ENCODE data around the gene FGF18. TPM values are rescaled to one million over a fixed set of nuclear protein-coding genes. Genes with fewer than 3 reads are reported as not detected.
A peak's percentile ranks its signal among the peaks of the same experiment; 100 is the strongest.

The FGF18 gene
- total and polyA plus RNA-seq, 5 donors, result 1.2 to 4.3 (median 1.6) TPM

GRCh38 chr5:171445644-171446516 is 26.4 kb downstream of the FGF18 start:
- peak; percentile 50 to 67 for ATAC-seq
- intact Hi-C loops (cut with DNase I), result no loop called here
- 54% methylated on average over 14 of the region's 14 CpGs for WGBS

DNA sequence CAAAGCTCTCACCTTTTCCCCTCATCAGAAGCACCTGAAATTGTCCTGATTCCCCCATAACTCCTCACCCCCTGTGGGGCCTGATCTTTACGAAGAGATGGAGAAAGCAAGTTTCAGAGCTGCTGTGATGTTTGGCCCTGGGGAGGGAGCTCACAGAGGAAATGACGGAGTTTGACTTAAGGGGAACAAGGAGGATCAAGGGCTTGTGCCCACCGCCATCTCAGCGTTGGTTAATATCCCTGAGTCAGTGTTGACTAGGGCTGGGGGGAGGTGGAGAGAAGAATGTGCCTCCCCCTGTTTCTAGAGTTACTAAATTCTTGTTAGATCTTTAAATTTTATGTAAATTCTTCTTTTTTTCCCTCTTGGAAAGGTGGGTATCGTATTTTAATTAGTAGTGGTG is 27.8 kb downstream of the FGF18 start:
- intact Hi-C loops (cut with DNase I), result no loop called here
- 92% methylated on average over 5 of the region's 5 CpGs for WGBS
- Histone ChIP-seq H3K4me1 (ENCODE audit: control insufficient read depth, insufficient read depth, low read length) (peaks cover 3% of the 10 kb centered on the region), H3K27me3 (ENCODE audit: control insufficient read depth, insufficient read depth) (no peaks in the 10 kb centered on the region), H3K27ac (ENCODE audit: low read length) (no peak overlapping the region), H3K9me3 (ENCODE audit: control insufficient read depth, low read length) (no peaks in the 10 kb centered on the region), H3K4me3 (ENCODE audit: low read length) (no peak overlapping the region)
- ATAC-seq (no peak), DNase-seq (no peak)

More at GRCh38 chr5:171445644-171446516, 26.4 kb downstream of the FGF18 start:
- no peaks in the 10 kb centered on the region for H3K9me3 ChIP-seq (ENCODE audit: control insufficient read depth, low read length)
- H3K4me3 ChIP-seq (ENCODE audit: low read length), result no peak overlapping the region
- peak; percentile 76 to 82 (median 79) for DNase-seq
- H3K4me1 ChIP-seq (ENCODE audit: control insufficient read depth, insufficient read depth, low read length), result peaks cover 3% of the 10 kb centered on the region
- no peaks in the 10 kb centered on the region for H3K27me3 ChIP-seq (ENCODE audit: control insufficient read depth, insufficient read depth)
- H3K27ac ChIP-seq (ENCODE audit: low read length), result no peak overlapping the region

GRCh38 chr5:171449426-171449825 is 30.0 kb downstream of the FGF18 start:
- Histone ChIP-seq H3K4me3 (ENCODE audit: low read length) (no peak overlapping the region), H3K4me1 (ENCODE audit: control insufficient read depth, insufficient read depth, low read length) (no peaks in the 10 kb centered on the region), H3K9me3 (ENCODE audit: control insufficient read depth, low read length) (no peaks in the 10 kb centered on the region), H3K27me3 (ENCODE audit: control insufficient read depth, insufficient read depth) (no peaks in the 10 kb centered on the region), H3K27ac (ENCODE audit: low read length) (no peak overlapping the region)
- ATAC-seq (no peak), DNase-seq (no peak)
- 91% methylated on average over 10 of the region's 10 CpGs for WGBS
- intact Hi-C loops (cut with DNase I), result no loop called here

- 35% methylated on average over 88 of the region's 88 CpGs for WGBS
- H3K9me3 ChIP-seq (ENCODE audit: control insufficient read depth, low read length), result no peaks in the 10 kb centered on the region
- ATAC-seq (peak; percentile 78 to 91), DNase-seq (peak; percentile 82 to 90 (median 89))
- intact Hi-C loops (cut with DNase I), result no loop called here
- no peaks in the 10 kb centered on the region for H3K4me1 ChIP-seq (ENCODE audit: control insufficient read depth, insufficient read depth, low read length)
- H3K27me3 ChIP-seq (ENCODE audit: control insufficient read depth, insufficient read depth), result no peaks in the 10 kb centered on the region
- peak overlapping the region; percentile 47 for H3K4me3 ChIP-seq (ENCODE audit: low read length)
- H3K27ac ChIP-seq (ENCODE audit: low read length), result peak overlapping the region; percentile 75
These were observed 31.2 kb downstream of the FGF18 start for GRCh38 chr5:171450423-171451331.

DNA sequence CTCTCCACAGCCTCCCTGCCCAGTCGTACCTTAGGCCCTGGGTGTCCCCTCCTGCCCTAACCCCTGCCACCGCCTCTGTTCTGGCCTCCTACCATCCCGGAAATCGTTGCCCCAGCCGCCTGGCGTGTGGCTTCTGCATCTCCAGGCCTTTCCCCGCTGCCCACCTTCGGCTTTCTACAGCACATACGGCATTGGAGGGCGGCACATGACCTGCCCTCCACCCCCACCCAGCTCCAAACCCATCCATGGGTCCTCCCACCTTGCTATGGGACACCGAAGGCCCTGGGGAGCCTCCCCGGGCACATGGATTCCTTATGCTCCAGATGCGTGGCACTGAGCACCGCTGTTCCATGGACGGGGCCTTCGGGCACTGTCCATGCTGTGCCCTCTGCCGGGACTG is 32.0 kb downstream of the FGF18 start:
- Histone ChIP-seq H3K4me1 (ENCODE audit: control insufficient read depth, insufficient read depth, low read length) (no peaks in the 10 kb centered on the region), H3K4me3 (ENCODE audit: low read length) (peak overlapping the region; percentile 47), H3K27ac (ENCODE audit: low read length) (no peak overlapping the region), H3K27me3 (ENCODE audit: control insufficient read depth, insufficient read depth) (no peaks in the 10 kb centered on the region), H3K9me3 (ENCODE audit: control insufficient read depth, low read length) (no peaks in the 10 kb centered on the region)
- intact Hi-C loops (cut with DNase I), result no loop called here
- ATAC-seq, result peak in 1 of 2 donors; percentile 2
- 85% methylated on average over 17 of the region's 17 CpGs for WGBS
- no peak for DNase-seq

- 95% methylated on average over 11 of the region's 11 CpGs for WGBS
- intact Hi-C loops (cut with DNase I), result no loop called here
- no peak for DNase-seq
- no peaks in the 10 kb centered on the region for H3K9me3 ChIP-seq (ENCODE audit: control insufficient read depth, low read length)
- H3K4me3 ChIP-seq (ENCODE audit: low read length), result no peak overlapping the region
- ATAC-seq, result no peak
- H3K27ac ChIP-seq (ENCODE audit: low read length), result no peak overlapping the region
- no peaks in the 10 kb centered on the region for H3K27me3 ChIP-seq (ENCODE audit: control insufficient read depth, insufficient read depth)
- no peaks in the 10 kb centered on the region for H3K4me1 ChIP-seq (ENCODE audit: control insufficient read depth, insufficient read depth, low read length)
These were observed 33.7 kb downstream of the FGF18 start for GRCh38 chr5:171453056-171453725.

DNA sequence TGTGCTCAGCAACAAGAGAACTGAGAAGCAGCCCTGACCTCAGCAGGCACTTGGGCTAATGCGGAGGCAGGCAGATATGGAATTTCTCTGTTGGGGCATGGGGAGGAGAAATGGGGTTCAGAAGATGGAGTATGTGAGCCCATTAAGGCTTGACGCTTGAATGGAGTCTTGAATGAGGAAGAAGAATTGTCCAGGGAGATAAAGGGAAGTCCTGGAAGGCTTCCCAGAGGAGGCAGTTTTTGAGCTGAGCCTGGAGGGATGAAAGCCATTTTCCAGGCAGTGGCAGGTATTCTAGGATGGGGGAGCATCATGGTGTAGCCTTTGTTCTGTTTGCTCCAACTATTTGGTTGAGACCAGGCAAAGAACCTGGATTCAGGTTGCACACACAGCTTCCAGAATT is 34.5 kb downstream of the FGF18 start:
- ATAC-seq, result no peak
- intact Hi-C loops (cut with DNase I), result no loop called here
- no peak for DNase-seq

DNA sequence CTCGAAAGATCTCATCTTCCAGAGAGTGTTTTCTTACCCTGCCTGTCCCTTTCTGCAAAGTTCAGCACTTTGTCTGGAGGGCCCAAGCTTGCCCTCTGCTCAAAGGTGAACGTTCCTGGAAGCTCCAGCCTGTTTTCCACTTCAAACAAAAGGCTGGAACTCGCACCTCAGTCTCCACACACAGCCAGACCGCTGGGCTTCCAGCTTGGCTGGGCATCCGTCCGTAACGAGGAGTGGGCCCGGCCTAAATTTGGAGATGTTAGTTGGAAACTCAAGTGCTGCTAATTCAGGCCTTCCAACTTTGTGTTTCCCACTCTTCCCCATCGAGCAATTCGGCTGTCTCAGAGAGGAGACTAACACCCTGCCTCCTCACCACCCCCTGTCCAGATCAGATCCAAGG is 35.1 kb downstream of the FGF18 start:
- Histone ChIP-seq H3K4me1 (ENCODE audit: control insufficient read depth, insufficient read depth, low read length) (no peaks in the 10 kb centered on the region), H3K4me3 (ENCODE audit: low read length) (no peak overlapping the region), H3K9me3 (ENCODE audit: control insufficient read depth, low read length) (no peaks in the 10 kb centered on the region), H3K27ac (ENCODE audit: low read length) (no peak overlapping the region), H3K27me3 (ENCODE audit: control insufficient read depth, insufficient read depth) (no peaks in the 10 kb centered on the region)
- intact Hi-C loops (cut with DNase I), result no loop called here
- WGBS, result 59% methylated on average over 10 of the region's 10 CpGs
- ATAC-seq, result no peak
- no peak for DNase-seq

More for the DNA sequence above, 34.5 kb downstream of the FGF18 start:
- WGBS, result 91% methylated on average over 2 of the region's 2 CpGs
- no peaks in the 10 kb centered on the region for H3K27me3 ChIP-seq (ENCODE audit: control insufficient read depth, insufficient read depth)
- no peaks in the 10 kb centered on the region for H3K4me1 ChIP-seq (ENCODE audit: control insufficient read depth, insufficient read depth, low read length)
- no peaks in the 10 kb centered on the region for H3K9me3 ChIP-seq (ENCODE audit: control insufficient read depth, low read length)
- no peak overlapping the region for H3K27ac ChIP-seq (ENCODE audit: low read length)
- H3K4me3 ChIP-seq (ENCODE audit: low read length), result no peak overlapping the region

GRCh38 chr5:171455522-171455921 is 36.1 kb downstream of the FGF18 start:
- Histone ChIP-seq H3K27ac (ENCODE audit: low read length) (no peak overlapping the region), H3K4me3 (ENCODE audit: low read length) (no peak overlapping the region), H3K9me3 (ENCODE audit: control insufficient read depth, low read length) (no peaks in the 10 kb centered on the region), H3K4me1 (ENCODE audit: control insufficient read depth, insufficient read depth, low read length) (no peaks in the 10 kb centered on the region), H3K27me3 (ENCODE audit: control insufficient read depth, insufficient read depth) (no peaks in the 10 kb centered on the region)
- intact Hi-C loops (cut with DNase I), result no loop called here
- no peak for DNase-seq
- no peak for ATAC-seq
- 86% methylated on average over 2 of the region's 2 CpGs for WGBS

GRCh38 chr5:171457208-171457981 is 37.9 kb downstream of the FGF18 start:
- no peak for ATAC-seq
- intact Hi-C loops (cut with DNase I), result no loop called here

More at GRCh38 chr5:171457208-171457981, 37.9 kb downstream of the FGF18 start:
- Histone ChIP-seq H3K27ac (ENCODE audit: low read length) (no peak overlapping the region), H3K9me3 (ENCODE audit: control insufficient read depth, low read length) (no peaks in the 10 kb centered on the region), H3K27me3 (ENCODE audit: control insufficient read depth, insufficient read depth) (no peaks in the 10 kb centered on the region), H3K4me3 (ENCODE audit: low read length) (no peak overlapping the region), H3K4me1 (ENCODE audit: control insufficient read depth, insufficient read depth, low read length) (no peaks in the 10 kb centered on the region)
- DNase-seq, result no peak
- WGBS, result 94% methylated on average over 25 of the region's 25 CpGs

Data from right cardiac atrium (tissue), 5 donors.